OCI-LY3 (cell line): ENCODE measurements around the gene MUC7.

Experiments used
- EZH2phosphoT487 ChIP-seq: fragments of 200-600 bp; shearing (Covaris generic); IDR thresholded peaks from 2 replicates; pipeline ENCODE4 v1.6.1; 2018; ENCODE audit warnings: antibody characterized with exemption, mixed run types, low read depth
- TF ChIP-seq, protein P1 (sequence below): fragments of 200-600, 300-600 bp; sonication (generic); IDR thresholded peaks from 2 replicates; pipeline ENCODE4 v1.5.1; 2014; ENCODE audit warnings: antibody characterized with exemption, low read length, low read depth

DNA sequence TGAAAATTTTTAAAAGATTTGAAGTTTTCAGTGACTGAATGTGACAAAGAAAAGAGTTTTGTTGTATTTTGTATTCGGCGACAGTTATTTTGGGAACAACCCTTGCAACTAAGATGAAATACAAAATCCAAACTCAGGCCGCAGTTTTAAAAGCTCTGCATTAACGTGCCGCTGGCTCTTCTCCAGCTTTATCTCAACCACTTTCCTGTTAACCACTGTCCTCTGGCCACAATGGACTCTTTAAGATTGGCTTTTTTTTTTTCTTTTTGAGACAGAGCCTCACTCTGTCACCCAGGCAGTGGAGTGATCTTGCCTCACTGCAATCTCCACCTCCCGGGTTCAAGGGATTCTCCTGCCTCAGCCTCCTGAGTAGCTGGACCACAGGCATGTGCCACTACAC, 24.2 kb downstream of the MUC7 start:
- TF ChIP-seq, protein P1, sequence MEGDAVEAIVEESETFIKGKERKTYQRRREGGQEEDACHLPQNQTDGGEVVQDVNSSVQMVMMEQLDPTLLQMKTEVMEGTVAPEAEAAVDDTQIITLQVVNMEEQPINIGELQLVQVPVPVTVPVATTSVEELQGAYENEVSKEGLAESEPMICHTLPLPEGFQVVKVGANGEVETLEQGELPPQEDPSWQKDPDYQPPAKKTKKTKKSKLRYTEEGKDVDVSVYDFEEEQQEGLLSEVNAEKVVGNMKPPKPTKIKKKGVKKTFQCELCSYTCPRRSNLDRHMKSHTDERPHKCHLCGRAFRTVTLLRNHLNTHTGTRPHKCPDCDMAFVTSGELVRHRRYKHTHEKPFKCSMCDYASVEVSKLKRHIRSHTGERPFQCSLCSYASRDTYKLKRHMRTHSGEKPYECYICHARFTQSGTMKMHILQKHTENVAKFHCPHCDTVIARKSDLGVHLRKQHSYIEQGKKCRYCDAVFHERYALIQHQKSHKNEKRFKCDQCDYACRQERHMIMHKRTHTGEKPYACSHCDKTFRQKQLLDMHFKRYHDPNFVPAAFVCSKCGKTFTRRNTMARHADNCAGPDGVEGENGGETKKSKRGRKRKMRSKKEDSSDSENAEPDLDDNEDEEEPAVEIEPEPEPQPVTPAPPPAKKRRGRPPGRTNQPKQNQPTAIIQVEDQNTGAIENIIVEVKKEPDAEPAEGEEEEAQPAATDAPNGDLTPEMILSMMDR, result no peak
- TF ChIP-seq EZH2phosphoT487, result no peak
